Measurements from ENCODE around the gene CRYL1. TPM values are rescaled to one million over a fixed set of nuclear protein-coding genes. Genes with fewer than 3 reads are reported as not detected.
A peak's percentile ranks its signal among the peaks of the same experiment; 100 is the strongest.
"Not testable (repeated sequence)": the region's sequence is repeated elsewhere in the genome, so short reads cannot be mapped to it uniquely, and the experiment has no call there.

Gene CRYL1
- total RNA-seq, 1 donor from 2014 or later: 9.4 TPM

- peak; percentile 19 for DNase-seq (ENCODE audit: low read depth)
Measured at GRCh38 chr13:20461481-20461859, 64.2 kb downstream of the CRYL1 start.

DNA sequence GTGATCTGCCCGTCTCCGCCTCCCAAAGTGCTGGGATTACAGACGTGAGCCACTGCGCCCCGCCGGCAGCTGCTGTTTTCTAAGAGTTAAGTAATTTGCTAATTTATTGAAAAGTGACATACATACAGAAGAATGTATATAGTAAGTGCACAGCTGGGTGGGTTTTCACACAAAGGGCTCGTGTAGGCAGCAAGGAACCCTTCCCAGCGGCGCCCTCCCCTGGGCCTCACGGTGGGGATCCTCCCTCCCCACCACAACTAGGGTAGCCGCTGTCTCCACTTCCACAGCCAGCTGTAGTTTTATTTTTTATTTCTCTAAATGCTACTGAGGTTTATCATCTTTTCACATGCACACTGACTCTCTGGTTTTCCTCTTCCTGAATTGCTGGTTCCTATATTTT is 64.9 kb downstream of the CRYL1 start:
- DNase-seq (ENCODE audit: low read depth): no peak

- DNase-seq (ENCODE audit: low read depth): no peak
Measured at GRCh38 chr13:20457670-20458069, 68.0 kb downstream of the CRYL1 start.

DNA sequence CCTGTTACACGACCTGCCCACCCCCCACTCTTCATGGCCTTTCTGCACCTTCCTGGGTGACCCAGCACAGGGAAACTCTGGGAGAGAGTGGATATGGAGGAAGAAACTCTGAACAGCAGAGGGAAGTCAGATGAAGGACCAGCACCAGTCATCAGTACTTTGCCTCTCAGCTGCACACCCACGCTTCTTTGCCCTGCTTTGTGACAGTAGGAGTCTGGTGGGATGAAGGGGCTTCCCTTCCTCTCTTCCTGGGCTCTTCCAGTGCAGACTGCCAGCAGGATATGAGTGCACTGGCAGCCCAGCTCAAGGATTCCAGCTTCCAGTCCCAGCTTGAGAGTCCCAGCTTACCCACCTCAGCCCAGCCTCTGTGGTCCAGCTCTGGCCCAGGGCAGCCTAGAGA is 68.9 kb downstream of the CRYL1 start:
- no peak for DNase-seq (ENCODE audit: low read depth)

DNA sequence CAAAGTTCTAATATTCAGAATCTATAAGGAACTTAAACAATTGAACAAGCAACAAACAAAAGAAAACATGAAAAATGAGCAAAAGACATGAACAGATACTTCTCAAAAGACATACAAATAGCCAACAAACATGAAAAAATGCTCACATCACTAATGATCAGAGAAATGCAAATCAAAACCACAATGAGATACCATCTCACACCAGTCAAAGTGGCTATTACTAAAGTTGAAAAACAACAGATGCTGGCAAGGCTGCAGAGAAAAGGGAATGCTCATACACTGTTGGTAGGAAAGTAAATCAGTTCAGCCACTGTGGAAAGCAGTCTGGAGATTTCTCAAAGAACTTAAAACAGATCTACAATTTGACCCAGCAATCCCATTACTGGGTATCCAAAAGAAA is 74.3 kb downstream of the CRYL1 start:
- no peak for DNase-seq (ENCODE audit: low read depth)

- no peak for DNase-seq (ENCODE audit: low read depth)
Measured at GRCh38 chr13:20448470-20448869, 77.2 kb downstream of the CRYL1 start.

DNA sequence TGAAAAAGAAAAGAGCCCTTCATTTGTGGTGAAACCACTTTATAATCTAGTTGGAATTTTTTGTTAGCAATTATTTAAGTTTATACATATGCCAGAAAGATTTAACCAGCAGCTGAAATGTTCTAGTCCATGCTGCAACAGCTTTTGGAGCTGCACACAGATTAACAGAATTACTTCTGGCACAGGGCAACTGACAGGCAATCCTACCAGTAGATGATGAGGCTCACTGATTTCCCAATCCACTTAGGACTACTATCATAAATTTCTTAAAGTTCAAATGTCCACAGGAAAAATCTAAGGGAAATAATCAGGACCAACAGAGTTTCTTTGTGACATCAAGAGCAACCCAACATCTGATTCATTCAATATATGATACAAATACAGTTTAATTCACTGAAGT is 78.8 kb downstream of the CRYL1 start:
- DNase-seq (ENCODE audit: low read depth): no peak

- DNase-seq (ENCODE audit: low read depth): no peak
Measured at GRCh38 chr13:20446405-20446804, 79.3 kb downstream of the CRYL1 start.

DNA sequence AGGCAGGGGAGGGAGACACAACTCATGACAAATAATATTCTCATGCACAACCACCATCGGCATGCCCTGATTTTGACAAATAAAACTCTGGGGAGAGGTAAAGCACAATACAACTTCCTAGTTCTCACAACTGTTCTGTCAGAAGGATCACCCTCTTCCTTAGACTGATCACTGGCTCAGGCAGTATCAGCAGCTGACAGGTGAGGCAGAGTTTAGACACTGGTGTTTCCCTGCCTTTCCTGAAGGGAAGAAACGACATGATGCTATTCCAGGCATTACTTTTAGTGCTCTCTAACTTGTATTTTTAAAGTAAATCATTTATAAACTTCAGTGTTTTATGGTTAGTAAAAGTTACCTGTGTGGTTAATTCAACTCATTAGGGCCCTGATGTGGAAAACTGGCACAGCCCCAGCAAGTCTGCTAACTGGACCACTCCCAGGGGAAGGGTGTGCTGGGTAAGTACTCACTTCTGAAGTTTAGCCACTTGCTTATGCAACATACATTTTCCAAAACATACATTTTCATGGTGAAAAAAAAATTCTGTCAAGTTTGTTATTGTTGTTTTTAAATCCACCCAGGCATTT is 82.8 kb downstream of the CRYL1 start:
- no peak for DNase-seq (ENCODE audit: low read depth)

GRCh38 chr13:20442375-20442774 is 83.3 kb downstream of the CRYL1 start:
- DNase-seq (ENCODE audit: low read depth): no peak

- no peak for DNase-seq (ENCODE audit: low read depth)
Measured at GRCh38 chr13:20441879-20442278, 83.8 kb downstream of the CRYL1 start.

GRCh38 chr13:20441056-20441455 is 84.6 kb downstream of the CRYL1 start:
- DNase-seq (ENCODE audit: low read depth): no peak

DNA sequence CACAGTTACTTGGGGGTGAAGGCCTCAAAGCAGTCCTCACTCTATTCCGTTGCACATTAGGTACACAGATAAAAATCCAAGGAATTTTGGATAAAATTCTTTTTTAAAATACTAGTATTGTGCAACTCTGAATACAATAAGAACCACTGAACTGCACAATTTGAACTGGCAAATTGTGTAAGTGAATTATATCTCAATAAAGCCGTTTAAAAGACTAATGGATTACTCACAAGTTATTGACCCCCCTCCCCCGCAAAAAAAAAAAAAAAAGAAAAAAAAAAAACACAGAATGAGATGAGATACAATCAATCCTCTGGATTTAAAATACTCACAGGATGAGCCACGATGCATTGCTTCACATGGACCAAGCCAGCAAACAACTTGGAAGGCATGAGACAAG is 86.4 kb downstream of the CRYL1 start:
- DNase-seq (ENCODE audit: low read depth): no peak

- no peak for DNase-seq (ENCODE audit: low read depth)
Measured at GRCh38 chr13:20438801-20439200, 86.9 kb downstream of the CRYL1 start.

DNA sequence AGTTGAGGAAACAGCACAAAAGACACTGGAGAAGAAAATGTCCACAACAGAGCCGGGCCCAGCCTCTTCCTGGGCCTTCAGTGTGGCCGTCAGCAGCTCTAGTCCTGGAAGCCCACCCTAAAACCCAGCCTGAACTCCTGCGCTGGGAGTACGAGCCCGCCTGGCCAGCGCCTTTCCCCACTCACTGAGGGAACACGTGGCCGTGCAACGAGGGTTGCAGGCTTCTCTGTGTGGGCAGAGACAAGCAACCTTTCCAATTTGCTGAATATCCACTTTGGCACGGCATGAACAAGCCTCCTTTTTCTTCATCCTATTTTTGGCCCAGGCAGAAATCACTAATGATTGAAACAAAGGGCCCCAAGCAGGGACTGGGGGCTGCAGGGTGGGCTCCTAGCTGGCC is 89.2 kb downstream of the CRYL1 start:
- DNase-seq (ENCODE audit: low read depth): no peak

DNA sequence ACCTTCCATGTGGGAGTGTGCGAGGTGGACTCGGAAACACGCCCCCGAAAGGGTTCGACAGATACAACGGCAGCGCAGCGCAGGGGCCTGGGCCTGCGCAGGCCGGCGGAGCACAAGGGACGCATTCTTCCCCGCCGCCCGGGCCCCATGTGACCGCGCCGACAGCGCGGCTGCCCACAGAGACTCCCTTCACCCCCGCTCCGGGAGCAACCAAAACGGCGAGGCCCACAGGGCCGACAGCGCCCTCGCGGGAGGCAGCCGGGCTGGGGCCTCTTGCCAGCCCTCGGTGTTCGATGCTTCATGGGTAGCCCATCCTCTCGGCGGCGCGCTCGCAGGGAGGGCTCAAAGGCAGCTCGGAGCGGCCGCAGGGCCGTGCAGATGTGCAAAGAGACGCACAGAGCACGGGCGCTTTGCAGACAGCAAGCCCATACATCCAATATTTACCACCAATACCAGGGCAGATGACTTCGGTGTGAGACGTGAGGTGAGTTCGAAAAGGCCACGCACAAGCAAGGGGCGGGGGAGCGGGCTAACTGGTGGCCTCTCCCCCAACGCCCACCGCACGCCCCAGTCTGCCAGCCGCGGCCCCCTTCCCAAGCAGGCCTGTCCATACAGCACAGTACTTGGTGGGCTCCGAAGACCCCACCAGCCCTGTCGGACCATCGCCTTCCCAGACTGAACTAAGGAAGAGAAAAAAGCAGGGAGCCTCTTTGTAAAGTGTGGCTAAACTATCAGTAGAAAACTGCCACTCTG is 89.9 kb downstream of the CRYL1 start:
- no peak for DNase-seq (ENCODE audit: low read depth)

DNA sequence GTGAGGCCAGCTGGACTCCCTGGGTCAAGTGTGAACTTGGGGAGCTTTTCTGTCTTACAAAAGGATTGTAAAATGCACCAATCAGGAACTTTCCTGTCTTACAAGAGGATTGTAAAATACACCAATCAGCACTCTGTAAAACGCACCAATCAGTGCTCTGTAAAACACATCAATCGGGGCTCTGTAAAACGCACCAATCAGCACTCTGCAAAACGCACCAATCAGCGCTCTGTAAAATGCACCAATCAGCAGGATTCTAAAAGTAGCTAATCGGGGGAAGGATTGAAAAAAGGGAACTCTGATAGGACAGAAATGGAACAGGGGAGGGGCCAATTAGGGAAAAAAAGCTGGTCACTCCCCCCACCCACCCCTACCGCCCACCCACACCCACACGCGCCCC is 91.4 kb downstream of the CRYL1 start:
- DNase-seq (ENCODE audit: low read depth): not testable (repeated sequence)

DNA sequence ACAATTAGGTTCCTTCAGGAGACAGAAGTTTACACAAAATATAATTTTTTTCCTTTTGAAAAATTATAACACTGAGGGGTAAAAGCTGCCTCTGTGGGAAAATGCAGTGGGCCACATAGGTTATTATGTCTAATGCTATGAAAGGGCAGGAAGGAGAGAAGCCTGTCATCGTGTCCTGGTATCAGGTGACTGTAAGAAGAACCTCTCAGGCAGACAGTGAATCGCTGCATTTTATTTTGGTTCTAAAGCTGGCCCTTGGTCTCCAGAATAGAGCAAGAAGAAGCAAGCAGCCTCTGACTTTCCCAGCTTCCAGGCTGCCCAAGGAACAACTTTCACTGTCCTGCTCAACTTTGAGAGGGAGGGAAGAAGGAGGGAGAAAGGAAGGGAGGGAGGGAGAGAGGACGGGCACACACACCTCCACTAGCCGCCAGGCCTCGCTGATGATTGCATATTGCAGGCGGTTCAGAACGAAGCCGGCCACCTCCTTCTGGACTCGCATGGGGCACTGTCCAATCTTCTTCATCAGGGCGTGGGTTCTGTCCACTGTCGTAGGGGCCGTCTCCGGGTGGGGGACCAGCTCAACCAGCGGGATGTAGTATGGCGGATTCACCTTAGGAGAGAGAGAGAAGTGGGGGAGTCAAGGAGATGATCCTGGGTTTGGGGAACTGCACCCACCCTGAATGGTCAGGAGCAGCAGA is 93.8 kb downstream of the CRYL1 start:
- no peak for DNase-seq (ENCODE audit: low read depth)

DNA sequence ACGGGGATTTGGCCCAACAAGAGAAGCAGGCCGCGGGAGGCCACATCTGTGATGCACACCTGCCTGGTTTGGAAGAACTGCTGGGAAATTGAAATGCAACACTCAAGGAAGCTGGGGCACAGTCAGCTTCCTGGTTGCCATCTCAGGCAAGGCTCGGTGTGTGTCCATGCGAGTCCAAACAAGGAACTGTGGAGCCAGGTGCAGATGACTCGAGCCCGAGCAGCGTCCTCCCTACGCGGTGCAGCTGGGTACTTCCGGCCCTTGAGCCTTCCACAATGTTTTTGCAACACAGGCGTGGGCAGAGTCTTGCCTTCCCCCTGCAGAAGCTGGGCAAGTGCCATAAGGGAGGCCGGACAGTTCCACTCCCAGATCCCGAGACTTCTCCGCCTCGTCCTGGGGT is 94.6 kb downstream of the CRYL1 start:
- no peak for DNase-seq (ENCODE audit: low read depth)

DNA sequence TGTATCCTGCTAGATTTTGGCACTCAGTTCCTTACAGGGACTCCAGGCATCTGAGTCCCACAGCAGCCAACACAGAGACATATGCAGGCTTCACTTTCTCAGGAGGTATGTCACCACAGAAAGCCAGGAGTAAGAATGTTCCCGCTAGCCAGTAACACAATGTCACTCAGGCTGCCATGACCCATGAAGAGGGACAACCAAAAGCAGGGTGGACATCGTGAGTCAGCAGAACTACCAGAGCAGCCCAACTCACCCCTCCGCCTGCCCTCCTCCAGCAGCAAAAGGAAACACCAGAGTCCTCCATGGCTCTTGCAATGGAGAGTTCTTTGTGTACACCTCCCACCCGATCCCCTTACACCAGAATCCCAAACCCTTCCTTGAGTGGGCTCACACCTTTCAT is 95.4 kb downstream of the CRYL1 start:
- no peak for DNase-seq (ENCODE audit: low read depth)

DNA sequence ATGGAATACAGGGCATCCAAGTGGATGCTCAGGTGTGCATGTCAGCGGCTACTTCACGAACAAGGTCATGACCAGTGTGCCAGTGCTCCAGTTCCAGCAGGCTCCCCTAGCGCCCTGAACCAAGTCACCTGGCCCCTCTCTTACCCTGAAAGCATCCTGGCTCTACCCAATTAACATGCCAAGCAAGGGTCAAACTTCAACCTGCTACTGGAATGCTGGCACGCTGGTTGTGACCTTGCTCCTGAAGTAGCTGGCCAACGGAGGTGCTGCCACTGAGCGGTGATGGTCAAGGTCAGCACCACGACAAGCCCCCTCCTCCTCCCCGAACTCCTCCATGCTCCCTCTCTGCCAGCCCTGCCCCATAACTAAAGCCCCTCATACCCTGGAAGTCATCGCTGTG is 96.0 kb downstream of the CRYL1 start:
- no peak for DNase-seq (ENCODE audit: low read depth)

Measured in myocyte (in vitro differentiated cells).